OCI-LY1 (cell line): Measurements from ENCODE around the gene MGST1.

Experiments
- H2AFZ ChIP-seq: fragments of 200-600 bp; sonication (generic), shearing (Covaris generic); 2 replicates; pipeline ENCODE4 v1.6.0; 2014; ENCODE audit warnings: antibody characterized with exemption, mild to moderate bottlenecking, low read length
- H3F3A ChIP-seq: fragments of 200-600 bp; sonication (generic), shearing (Covaris generic); 2 replicates; pipeline ENCODE4 v1.6.0; 2014; ENCODE audit warnings: mild to moderate bottlenecking, antibody characterized with exemption, low read length, moderate library complexity; ENCODE audit not compliant: insufficient read depth
- H3K27ac ChIP-seq: fragments of 200-600 bp; sonication (generic); 2 replicates; pipeline ENCODE4 v1.5.1; 2014; ENCODE audit warnings: low read length, mixed run types, mild to moderate bottlenecking, low read depth; ENCODE audit not compliant: poor library complexity, severe bottlenecking
- H3K27me3 ChIP-seq: fragments of 200-600 bp; sonication (generic); 2 replicates; pipeline ENCODE4 v1.6.0; 2014; ENCODE audit warnings: antibody characterized with exemption, mild to moderate bottlenecking, low read length, moderate library complexity; ENCODE audit not compliant: insufficient read depth
- H3K36me3 ChIP-seq: fragments of 200-600 bp; sonication (generic); 2 replicates; pipeline ENCODE4 v1.6.1; 2014; ENCODE audit warnings: mild to moderate bottlenecking, antibody characterized with exemption, low read length, moderate library complexity, mixed read lengths; ENCODE audit not compliant: insufficient read depth
- H3K4me1 ChIP-seq: fragments of 200-600 bp; sonication (generic); 2 replicates; pipeline ENCODE4 v1.5.1; 2014; ENCODE audit warnings: mild to moderate bottlenecking, low read length, moderate library complexity; ENCODE audit not compliant: insufficient read depth, severe bottlenecking
- H3K4me2 ChIP-seq: fragments of 200-600 bp; sonication (generic), shearing (Covaris generic); 2 replicates; pipeline ENCODE4 v1.6.1; 2014; ENCODE audit warnings: low read length
- H3K4me3 ChIP-seq: fragments of 200-600 bp; sonication (generic); 2 replicates; pipeline ENCODE4 v1.5.1; 2014; ENCODE audit warnings: low read length, low read depth, mild to moderate bottlenecking, mixed read lengths; ENCODE audit not compliant: poor library complexity, severe bottlenecking
- H3K79me2 ChIP-seq: fragments of 200-600 bp; shearing (Covaris generic); 2 replicates; pipeline ENCODE4 v1.6.1; 2016; ENCODE audit warnings: mixed run types, low read length, mixed read lengths; ENCODE audit not compliant: insufficient read depth
- H3K9ac ChIP-seq: fragments of 200-600 bp; sonication (generic), shearing (Covaris generic); 2 replicates; pipeline ENCODE4 v1.6.1; 2014; ENCODE audit warnings: mild to moderate bottlenecking, low read length, mixed read lengths
- H3K9me2 ChIP-seq: fragments of 200-600 bp; sonication (generic), shearing (Covaris generic); 2 replicates; pipeline ENCODE4 v1.6.1; 2014; ENCODE audit warnings: low read depth, mild to moderate bottlenecking, low read length, mixed read lengths
- H3K9me3 ChIP-seq: fragments of 200-600 bp; shearing (Covaris generic); 2 replicates; pipeline ENCODE4 v1.6.1; 2014; ENCODE audit warnings: low read length, mixed read lengths
- H4K20me1 ChIP-seq: fragments of 200-600 bp; sonication (generic), shearing (Covaris generic); 2 replicates; pipeline ENCODE4 v1.6.0; 2016; ENCODE audit warnings: mild to moderate bottlenecking, low read length; ENCODE audit not compliant: insufficient read depth
- CTCF ChIP-seq: fragments of 200-600 bp; sonication (generic), shearing (Covaris generic); IDR thresholded peaks from 2 replicates; pipeline ENCODE4 v1.5.1; 2017; ENCODE audit warnings: mild to moderate bottlenecking, antibody characterized with exemption, low read length, moderate library complexity, mixed read lengths
- EZH2 ChIP-seq: fragments of 200-600 bp; sonication (generic), shearing (Covaris generic); IDR thresholded peaks from 2 replicates; pipeline ENCODE4 v1.8.0; 2017; ENCODE audit warnings: borderline replicate concordance, mixed run types, mild to moderate bottlenecking, antibody characterized with exemption, low read length, moderate library complexity, mixed read lengths

MGST1 gene

GRCh38 chr12:16384732-16385131 lies 37.3 kb downstream of the MGST1 start:
- Histone ChIP-seq H3K36me3 (no peaks in the 10 kb centered on the region), H3K79me2 (no peaks in the 10 kb centered on the region), H3K9me3 (no peaks in the 10 kb centered on the region), H3K9ac (no peak overlapping the region), H2AFZ (no peak overlapping the region), H3K9me2 (no peaks in the 10 kb centered on the region), H3K27me3 (no peaks in the 10 kb centered on the region), H3F3A (no peaks in the 10 kb centered on the region), H3K4me2 (no peak overlapping the region), H4K20me1 (no peaks in the 10 kb centered on the region), H3K4me3 (no peak overlapping the region), H3K27ac (no peak overlapping the region), H3K4me1 (no peaks in the 10 kb centered on the region)
- no peak for TF ChIP-seq EZH2
- no peak for TF ChIP-seq CTCF

GRCh38 chr12:16385782-16386646 lies 38.6 kb downstream of the MGST1 start:
- Histone ChIP-seq H3K4me2 (no peak overlapping the region), H3K27me3 (no peaks in the 10 kb centered on the region), H3K27ac (no peak overlapping the region), H3K79me2 (no peaks in the 10 kb centered on the region), H3K36me3 (no peaks in the 10 kb centered on the region), H3F3A (no peaks in the 10 kb centered on the region), H2AFZ (no peak overlapping the region), H3K4me3 (no peak overlapping the region), H4K20me1 (no peaks in the 10 kb centered on the region), H3K9ac (no peak overlapping the region), H3K4me1 (no peaks in the 10 kb centered on the region), H3K9me2 (no peaks in the 10 kb centered on the region), H3K9me3 (no peaks in the 10 kb centered on the region)
- TF ChIP-seq CTCF = peak; percentile 28; the same call in 1 of the 2 replicates
- no peak for TF ChIP-seq EZH2

- H3K9me3 ChIP-seq = no peaks in the 10 kb centered on the region
- H3K27ac ChIP-seq = no peak overlapping the region
- H3K9me2 ChIP-seq = no peaks in the 10 kb centered on the region
- H3K4me2 ChIP-seq = no peak overlapping the region
- H4K20me1 ChIP-seq = no peaks in the 10 kb centered on the region
- no peak overlapping the region for H3K9ac ChIP-seq
- TF ChIP-seq EZH2 (no peak), CTCF (no peak)
- no peaks in the 10 kb centered on the region for H3K36me3 ChIP-seq
- no peak overlapping the region for H2AFZ ChIP-seq
- H3K4me1 ChIP-seq = no peaks in the 10 kb centered on the region
- no peaks in the 10 kb centered on the region for H3K27me3 ChIP-seq
- no peak overlapping the region for H3K4me3 ChIP-seq
- H3F3A ChIP-seq = no peaks in the 10 kb centered on the region
- no peaks in the 10 kb centered on the region for H3K79me2 ChIP-seq
These were observed 40.5 kb downstream of the MGST1 start for GRCh38 chr12:16387919-16388318.
